Kidney (tissue), 14 donors: ENCODE results near the gene FAM149A. TPM values are rescaled to one million over a fixed set of nuclear protein-coding genes. Genes with fewer than 3 reads are reported as not detected.

Source experiments
- DNase-seq, 5 donors: peaks; one replicate each; pipeline ENCODE4 v3.0.0-alpha.2; 2013 to 2020
- FAIRE-seq: peaks from 2 replicates; lab custom pipeline; 2012; peaks lifted over from hg19 to GRCh38; lab: Jason Lieb, UNC
- H3K27ac ChIP-seq, 2 donors: one replicate each; pipeline ENCODE4 v1.7.0; 2013; ENCODE audit warnings: low read depth in 2 of 2, low read length in 2 of 2, inconsistent platforms in 1 of 2
- H3K27me3 ChIP-seq: one replicate; pipeline ENCODE4 v1.7.1; 2013; ENCODE audit warnings: low read length, inconsistent platforms; ENCODE audit not compliant: control insufficient read depth, insufficient read depth
- H3K36me3 ChIP-seq, 3 donors: one replicate each; pipeline versions ENCODE4 v1.7.0 to v1.7.1; 2013; ENCODE audit warnings: low read length in 3 of 3, control low read depth in 1 of 3, inconsistent platforms in 1 of 3; ENCODE audit not compliant: insufficient read depth in 3 of 3, control insufficient read depth in 2 of 3
- H3K4me1 ChIP-seq, 3 donors: one replicate each; pipeline versions ENCODE4 v1.7.0 to v1.7.1; 2013; ENCODE audit warnings: low read length in 3 of 3, inconsistent platforms in 1 of 3, low read depth in 1 of 3; ENCODE audit not compliant: control insufficient read depth in 2 of 3, insufficient read depth in 2 of 3
- H3K4me3 ChIP-seq, 3 donors: one replicate each; pipeline versions ENCODE4 v1.7.0 to v1.8.1; 2013; ENCODE audit warnings: low read length in 3 of 3, control low read depth in 1 of 3, inconsistent platforms in 1 of 3
- H3K9ac ChIP-seq, 3 donors: one replicate each; pipeline versions ENCODE4 v1.7.0 to v1.7.1; 2013; ENCODE audit warnings: low read length in 3 of 3, control low read depth in 1 of 3, inconsistent platforms in 1 of 3
- H3K9me3 ChIP-seq, 3 donors: one replicate each; pipeline versions ENCODE4 v1.7.0 to v1.7.1; 2013; ENCODE audit warnings: low read length in 3 of 3, control low read depth in 1 of 3, inconsistent platforms in 1 of 3; ENCODE audit not compliant: control insufficient read depth in 2 of 3, insufficient read depth in 1 of 3
- CTCF ChIP-seq: IDR thresholded peaks from 3 replicates; pipeline ENCODE4 v1.5.1; 2012; ENCODE audit warnings: mild to moderate bottlenecking, moderate library complexity, borderline replicate concordance; ENCODE audit not compliant: insufficient read depth; ENCODE audit errors: extremely low read depth
- intact Hi-C: fragments of 100-400 bp; cut with DNase I; formaldehyde crosslinking; loops from one replicate; pipeline ENCODE4 v1.11.1; 2022
- polyA plus RNA-seq: library from polyadenylated mRNA; stranded (reverse); fragments of 350-450 nt; fragmentation: Illumina TruSeq; extraction: RNeasy Lipid Tissue Mini Kit (QIAGEN cat#74804); gene quantifications from one replicate; pipeline ENCODE4 v1.2.3, GENCODE V29; 2014; ENCODE audit warnings: low read depth, low replicate concordance; ENCODE audit not compliant: insufficient read depth
- total RNA-seq: library from RNA; stranded (reverse); fragmentation: NEBNext Ultra II Directional; extraction: Animal tissue kit (Norgen Biotek cat#: 25700); gene quantifications from one replicate; pipeline ENCODE4 v1.2.1, GENCODE V29; 2021
- donor health status: control.
- donor health status: control.
- donor health status: control.
- donor health status: control.
- donor health status: control.
- donor health status: DM: yes; HTN: yes; CAD: no.
- donor health status: Normal renal cell carcinoma (clear cell type).

The FAM149A gene
- total and polyA plus RNA-seq, 2 donors from 2014 or later, result 32.4 to 37.8 TPM

- Histone ChIP-seq H3K36me3 (peaks cover 0 to 15% (median 8%) of the 10 kb centered on the region in 3 donors), H3K27me3 (no peaks in the 10 kb centered on the region), H3K9me3 (no peaks in the 10 kb centered on the region), H3K4me1 (peaks cover 3 to 21% (median 17%) of the 10 kb centered on the region in 3 donors), H3K9ac (no peak overlapping the region), H3K27ac (no peak overlapping the region), H3K4me3 (peak overlapping the region in 1 of 3 donors; percentile 30)
- TF ChIP-seq CTCF, result no peak
- DNase-seq, result no peak
- intact Hi-C loops, result no loop called here
- no peak for FAIRE-seq
These were observed 89.3 kb downstream of the FAM149A start for GRCh38 chr4:186193851-186194250.

GRCh38 chr4:186196063-186196462, 91.6 kb downstream of the FAM149A start:
- H3K36me3 ChIP-seq, result peaks cover 0 to 15% (median 8%) of the 10 kb centered on the region in 3 donors
- no peak for DNase-seq
- no peak overlapping the region for H3K9ac ChIP-seq
- H3K27me3 ChIP-seq, result no peaks in the 10 kb centered on the region
- no peaks in the 10 kb centered on the region for H3K9me3 ChIP-seq
- peaks cover 0 to 9% (median 5%) of the 10 kb centered on the region in 3 donors for H3K4me1 ChIP-seq
- TF ChIP-seq CTCF, result no peak
- FAIRE-seq, result no peak
- no peak overlapping the region for H3K4me3 ChIP-seq
- intact Hi-C loops, result no loop called here
- no peak overlapping the region for H3K27ac ChIP-seq

GRCh38 chr4:186200516-186200915, 96.0 kb downstream of the FAM149A start:
- H3K27me3 ChIP-seq, result no peaks in the 10 kb centered on the region
- H3K9ac ChIP-seq, result no peak overlapping the region
- H3K36me3 ChIP-seq, result peaks cover 2 to 15% (median 11%) of the 10 kb centered on the region in 3 donors
- peaks cover 0 to 3% (median 0%) of the 10 kb centered on the region in 3 donors for H3K9me3 ChIP-seq
- H3K4me1 ChIP-seq, result peaks cover 0 to 5% (median 4%) of the 10 kb centered on the region in 3 donors
- DNase-seq (no peak), FAIRE-seq (no peak)
- intact Hi-C loops, result no loop called here
- H3K27ac ChIP-seq, result no peak overlapping the region
- TF ChIP-seq CTCF, result no peak
- H3K4me3 ChIP-seq, result no peak overlapping the region

GRCh38 chr4:186201010-186201409, 96.5 kb downstream of the FAM149A start:
- peaks cover 0 to 4% (median under 1%) of the 10 kb centered on the region in 3 donors for H3K4me1 ChIP-seq
- no peak overlapping the region for H3K27ac ChIP-seq
- H3K9ac ChIP-seq, result no peak overlapping the region
- FAIRE-seq (no peak), DNase-seq (no peak)
- TF ChIP-seq CTCF, result no peak
- H3K36me3 ChIP-seq, result peaks cover 2 to 16% (median 13%) of the 10 kb centered on the region in 3 donors
- intact Hi-C loops, result no loop called here
- no peak overlapping the region for H3K4me3 ChIP-seq
- H3K27me3 ChIP-seq, result no peaks in the 10 kb centered on the region
- H3K9me3 ChIP-seq, result peaks cover 0 to 3% (median 0%) of the 10 kb centered on the region in 3 donors
